IMR-90 (cell line): ENCODE results near the gene CENPK. TPM values are rescaled to one million over a fixed set of nuclear protein-coding genes. Genes with fewer than 3 reads are reported as not detected.

Experiments used
- ATAC-seq: fragments of 200-7000 bp; cut with Tn5 transposase; 2 replicates; pipeline ENCODE4 v1.9.1; 2020; ENCODE audit warnings: low read depth, mild to moderate bottlenecking, moderate library complexity
- BruUV-seq: library from RNA; stranded (reverse); fragments of 400-500 nt; replicated peaks from 2 replicates; lab custom pipeline; 2021; lab: Mats Ljungman, UMichigan
- CTCF ChIA-PET: fragments of 300-600 bp; formaldehyde crosslinking; extraction: SDS; loops from one replicate; lab custom pipeline; 2021; ENCODE audit warnings: antibody characterized with exemption; lab: Yijun Ruan, JAX
- POLR2A ChIA-PET: fragments of 300-600 bp; sonication (Branson Sonifier 250); formaldehyde crosslinking; loops from one replicate; lab custom pipeline; 2022; ENCODE audit warnings: antibody characterized with exemption; ENCODE audit not compliant: unreplicated experiment; lab: Charles Lee
- DNase-seq: peaks from one replicate; pipeline ENCODE4 v3.0.0; 2013
- H2AFZ ChIP-seq: replicated peaks from 2 replicates; pipeline ENCODE3; 2013; ENCODE audit warnings: low read length, mild to moderate bottlenecking; ENCODE audit not compliant: poor library complexity
- H2AK5ac ChIP-seq: 2 replicates; pipeline ENCODE4 v1.6.1; 2013; ENCODE audit warnings: low read depth, low read length, inconsistent platforms
- H2AK9ac ChIP-seq: replicated peaks from 2 replicates; pipeline ENCODE3; 2013; ENCODE audit warnings: mild to moderate bottlenecking, low read depth, low read length, moderate library complexity; ENCODE audit not compliant: poor library complexity
- H2BK120ac ChIP-seq: 2 replicates; pipeline ENCODE4 v1.6.1; 2013; ENCODE audit warnings: low read depth, low read length, inconsistent platforms
- H2BK15ac ChIP-seq: 3 replicates; pipeline ENCODE4 v1.6.1; 2013; ENCODE audit warnings: low read depth, low read length, inconsistent platforms
- H2BK20ac ChIP-seq: 2 replicates; pipeline ENCODE4 v1.6.1; 2013; ENCODE audit warnings: low read depth, mild to moderate bottlenecking, inconsistent platforms, low read length, moderate library complexity
- H2BK5ac ChIP-seq: 2 replicates; pipeline ENCODE4 v1.6.1; 2013; ENCODE audit warnings: mild to moderate bottlenecking, low read depth, low read length, inconsistent platforms; ENCODE audit not compliant: poor library complexity, severe bottlenecking
- H3K14ac ChIP-seq: replicated peaks from 2 replicates; pipeline ENCODE4 v1.6.1; 2013; ENCODE audit warnings: low read depth, low read length, inconsistent platforms
- H3K18ac ChIP-seq: 2 replicates; pipeline ENCODE4 v1.6.1; 2013; ENCODE audit warnings: low read depth, low read length, control low read depth
- H3K23ac ChIP-seq: 2 replicates; pipeline ENCODE4 v1.6.1; 2013; ENCODE audit warnings: low read depth, low read length, inconsistent platforms
- H3K27ac ChIP-seq: 2 replicates; pipeline ENCODE4 v1.5.1; 2013; ENCODE audit warnings: mild to moderate bottlenecking, control low read depth, low read length; ENCODE audit not compliant: insufficient read depth
- H3K27me3 ChIP-seq: 2 replicates; pipeline ENCODE4 v1.6.1; 2013; ENCODE audit warnings: low read length; ENCODE audit not compliant: control insufficient read depth, insufficient read depth
- H3K36me3 ChIP-seq: 2 replicates; pipeline ENCODE4 v1.6.1; 2013; ENCODE audit warnings: low read length, mixed read lengths; ENCODE audit not compliant: control insufficient read depth, insufficient read depth
- H3K4ac ChIP-seq: 2 replicates; pipeline ENCODE4 v1.6.1; 2013; ENCODE audit warnings: low read depth, low read length, inconsistent platforms
- H3K4me1 ChIP-seq: 2 replicates; pipeline ENCODE4 v1.6.1; 2013; ENCODE audit warnings: low read length, mixed read lengths; ENCODE audit not compliant: control insufficient read depth, insufficient read depth
- H3K4me2 ChIP-seq: 2 replicates; pipeline ENCODE4 v1.6.1; 2013; ENCODE audit warnings: low read depth, mild to moderate bottlenecking, control low read depth, low read length, moderate library complexity
- H3K4me3 ChIP-seq: 2 replicates; pipeline ENCODE4 v1.5.1; 2013; ENCODE audit warnings: low read depth, mild to moderate bottlenecking, control low read depth, low read length, moderate library complexity; ENCODE audit not compliant: insufficient read depth
- H3K56ac ChIP-seq: 2 replicates; pipeline ENCODE4 v1.6.1; 2013; ENCODE audit warnings: low read length, inconsistent platforms; ENCODE audit not compliant: insufficient read depth; ENCODE audit errors: extremely low read depth
- H3K79me1 ChIP-seq, 2 experiments: 2 replicates each; pipeline ENCODE4 v1.6.1; 2013; ENCODE audit warnings: low read length in 2 of 2, inconsistent platforms in 1 of 2, low read depth in 1 of 2
- H3K9ac ChIP-seq: 2 replicates; pipeline ENCODE4 v1.6.1; 2013; ENCODE audit warnings: low read depth, low read length, control low read depth
- H3K9me1 ChIP-seq: 2 replicates; pipeline ENCODE4 v1.6.1; 2013; ENCODE audit warnings: low read length, inconsistent platforms; ENCODE audit not compliant: insufficient read depth
- H3K9me3 ChIP-seq: 2 replicates; pipeline ENCODE4 v1.6.1; 2013; ENCODE audit warnings: low read length; ENCODE audit not compliant: control insufficient read depth, insufficient read depth
- H4K20me1 ChIP-seq: 2 replicates; pipeline ENCODE4 v1.6.1; 2013; ENCODE audit warnings: low read length, inconsistent platforms; ENCODE audit not compliant: insufficient read depth
- H4K5ac ChIP-seq: 2 replicates; pipeline ENCODE4 v1.6.1; 2013; ENCODE audit warnings: mild to moderate bottlenecking, low read depth, low read length, control low read depth
- H4K8ac ChIP-seq, 2 experiments: 2 replicates each; pipeline ENCODE4 v1.6.1; 2013; ENCODE audit warnings: low read depth in 2 of 2, low read length in 2 of 2, control low read depth in 1 of 2, inconsistent platforms in 1 of 2
- H4K91ac ChIP-seq: 2 replicates; pipeline ENCODE4 v1.6.1; 2013; ENCODE audit warnings: low read depth, low read length, inconsistent platforms; ENCODE audit not compliant: insufficient read depth
- BHLHE40 ChIP-seq: fragments of 150-350 bp; IDR thresholded peaks from 2 replicates; pipeline ENCODE4 v1.6.1; 2016; ENCODE audit warnings: mild to moderate bottlenecking, low read depth, low read length
- CEBPB ChIP-seq: IDR thresholded peaks from 2 replicates; pipeline ENCODE4 v1.6.1; 2012; ENCODE audit warnings: low read depth, low read length, improper control_type of control experiment
- FOS ChIP-seq: fragments of 150-350 bp; IDR thresholded peaks from 2 replicates; pipeline ENCODE4 v1.6.1; 2016; ENCODE audit warnings: low read depth, low read length
- MAFK ChIP-seq: IDR thresholded peaks from 2 replicates; pipeline ENCODE4 v1.6.1; 2012; ENCODE audit warnings: low read depth, low read length, improper control_type of control experiment
- MAZ ChIP-seq: IDR thresholded peaks from 2 replicates; pipeline ENCODE4 v1.6.1; 2012; ENCODE audit warnings: low read depth, mild to moderate bottlenecking, low read length, improper control_type of control experiment, moderate library complexity, borderline replicate concordance
- MXI1 ChIP-seq: IDR thresholded peaks from 2 replicates; pipeline ENCODE4 v1.6.1; 2012; ENCODE audit warnings: low read depth, mild to moderate bottlenecking, low read length, moderate library complexity, borderline replicate concordance
- POLR2A ChIP-seq: IDR thresholded peaks from 2 replicates; pipeline ENCODE4 v1.6.1; 2012; ENCODE audit warnings: mild to moderate bottlenecking, low read depth, low read length
- RAD21 ChIP-seq: IDR thresholded peaks from 2 replicates; pipeline ENCODE4 v1.6.1; 2012; ENCODE audit warnings: low read length, improper control_type of control experiment
- RCOR1 ChIP-seq: IDR thresholded peaks from 2 replicates; pipeline ENCODE4 v1.6.1; 2012; ENCODE audit warnings: mild to moderate bottlenecking, low read length, improper control_type of control experiment; ENCODE audit not compliant: insufficient replicate concordance
- RFX5 ChIP-seq: IDR thresholded peaks from 2 replicates; pipeline ENCODE4 v1.8.0; 2012; ENCODE audit warnings: low read depth, mild to moderate bottlenecking, low read length, moderate library complexity
- SMC3 ChIP-seq: fragments of 150-350 bp; IDR thresholded peaks from 2 replicates; pipeline ENCODE4 v1.6.1; 2016; ENCODE audit warnings: low read depth, mild to moderate bottlenecking, antibody characterized with exemption, low read length, moderate library complexity
- WGBS, 2 experiments: methylation state at CpG; one replicate each; pipeline versions ENCODE4 v1.1.5 to v1.1.7; 2013; ENCODE audit warnings: missing lambda C conversion rate in 2 of 2; ENCODE audit not compliant: insufficient read length in 1 of 2; ENCODE audit errors: extremely low coverage in 2 of 2; 5-methylcytosine and 5-hydroxymethylcytosine counted together
- dilution Hi-C: fragments of 300-500 bp; cut with HindIII; formaldehyde crosslinking; loops from one replicate; pipeline ENCODE4 v1.14.3; 2018; ENCODE audit warnings: low sequenced_read_pairs; ENCODE audit not compliant: unreplicated experiment
- in situ Hi-C: fragments of 300-500 bp; cut with MboI; formaldehyde crosslinking; loops from 3 replicates; pipeline ENCODE4 v1.14.3; 2019; ENCODE audit warnings: low sequenced_read_pairs, inconsistent platforms, mixed read lengths
- intact Hi-C: fragments of 100-400 bp; cut with micrococcal nuclease; formaldehyde crosslinking; loops from 2 replicates; pipeline ENCODE4 v1.10.0; 2022
- polyA plus RNA-seq, 3 experiments: library from polyadenylated mRNA; depleted of rRNA; stranded (reverse); fragments of >200 nt; gene quantifications; 2 replicates each; pipeline ENCODE4 v1.2.3, GENCODE V29; 2012; ENCODE audit warnings: low replicate concordance in 1 of 3
- total RNA-seq: library from RNA; depleted of rRNA; stranded (reverse); fragments of >200 nt; gene quantifications from 2 replicates; pipeline ENCODE4 v1.2.3, GENCODE V29; 2012
- TF ChIP-seq, protein P1 (sequence below): fragments of 150-350 bp; IDR thresholded peaks from 2 replicates; pipeline ENCODE4 v1.6.1; 2017; ENCODE audit warnings: mild to moderate bottlenecking, antibody characterized with exemption, low read length, low read depth
- TF ChIP-seq, protein P2 (sequence below): conservative IDR thresholded peaks from 2 replicates; pipeline ENCODE4 v1.5.1; 2012; ENCODE audit warnings: mild to moderate bottlenecking, low read depth, low read length, improper control_type of control experiment
- TF ChIP-seq, protein P3 (sequence below): fragments of 150-350 bp; IDR thresholded peaks from 2 replicates; pipeline ENCODE4 v1.6.1; 2016; ENCODE audit warnings: low read depth, mild to moderate bottlenecking, low read length, moderate library complexity, borderline replicate concordance

CENPK gene
- total and polyA plus RNA-seq, 2 of the 4 experiments (the other 2 are of a cell fraction): 5.6 to 9.4 TPM

DNA sequence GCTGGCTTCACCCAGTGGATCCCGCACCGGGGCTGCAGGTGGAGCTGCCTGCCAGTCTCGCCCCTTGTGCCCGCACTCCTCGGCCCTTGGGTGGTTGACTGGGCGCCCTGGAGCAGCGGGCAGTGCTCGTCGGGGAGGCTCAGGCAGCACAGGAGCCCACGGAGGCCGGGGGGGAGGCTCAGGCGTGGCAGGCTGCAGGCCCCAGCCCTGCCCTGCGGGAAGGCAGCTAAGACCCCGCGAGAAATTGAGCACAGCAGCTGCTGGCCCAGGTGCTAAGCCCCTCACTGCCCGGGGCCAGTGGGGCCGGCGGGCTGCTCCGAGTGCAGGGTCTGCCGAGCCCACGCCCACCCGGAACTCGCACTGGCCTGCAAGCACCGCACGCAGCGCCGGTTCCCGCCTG is 77.6 kb downstream of the CENPK start:
- DNase-seq: no peak
- intact Hi-C loops: no loop called here
- Histone ChIP-seq H3K9me3 (no peaks in the 10 kb centered on the region), H2AK9ac (no peak overlapping the region), H2AK5ac (no peak overlapping the region), H4K8ac (no peak overlapping the region), H2AFZ (no peak overlapping the region), H3K18ac (no peak overlapping the region), H3K4me1 (peaks cover 2% of the 10 kb centered on the region; the same call in 1 of the 2 replicates), H2BK5ac (no peak overlapping the region), H3K4ac (no peak overlapping the region), H4K91ac (no peak overlapping the region), H3K9me1 (no peaks in the 10 kb centered on the region), H3K23ac (no peak overlapping the region), H3K27me3 (no peaks in the 10 kb centered on the region), H3K4me2 (no peak overlapping the region), H2BK20ac (no peak overlapping the region), H3K79me1 (peaks cover 0 to 4% of the 10 kb centered on the region in 2 experiments; a peak in 1 of 4 replicates), H3K56ac (no peak overlapping the region), H3K9ac (no peak overlapping the region), H3K14ac (no peak overlapping the region), H3K36me3 (no peaks in the 10 kb centered on the region), H4K5ac (no peak overlapping the region), H3K27ac (no peak overlapping the region), H3K4me3 (no peak overlapping the region), H4K20me1 (no peaks in the 10 kb centered on the region), H2BK120ac (no peak overlapping the region), H2BK15ac (no peak overlapping the region)
- TF ChIP-seq MAZ (no peak), RCOR1 (no peak), BHLHE40 (no peak), MXI1 (no peak), RAD21 (no peak), RFX5 (no peak), MAFK (no peak), SMC3 (no peak), FOS (no peak), POLR2A (no peak), CEBPB (no peak)
- TF ChIP-seq, protein P1, sequence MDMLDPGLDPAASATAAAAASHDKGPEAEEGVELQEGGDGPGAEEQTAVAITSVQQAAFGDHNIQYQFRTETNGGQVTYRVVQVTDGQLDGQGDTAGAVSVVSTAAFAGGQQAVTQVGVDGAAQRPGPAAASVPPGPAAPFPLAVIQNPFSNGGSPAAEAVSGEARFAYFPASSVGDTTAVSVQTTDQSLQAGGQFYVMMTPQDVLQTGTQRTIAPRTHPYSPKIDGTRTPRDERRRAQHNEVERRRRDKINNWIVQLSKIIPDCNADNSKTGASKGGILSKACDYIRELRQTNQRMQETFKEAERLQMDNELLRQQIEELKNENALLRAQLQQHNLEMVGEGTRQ: no peak
- TF ChIP-seq, protein P2, sequence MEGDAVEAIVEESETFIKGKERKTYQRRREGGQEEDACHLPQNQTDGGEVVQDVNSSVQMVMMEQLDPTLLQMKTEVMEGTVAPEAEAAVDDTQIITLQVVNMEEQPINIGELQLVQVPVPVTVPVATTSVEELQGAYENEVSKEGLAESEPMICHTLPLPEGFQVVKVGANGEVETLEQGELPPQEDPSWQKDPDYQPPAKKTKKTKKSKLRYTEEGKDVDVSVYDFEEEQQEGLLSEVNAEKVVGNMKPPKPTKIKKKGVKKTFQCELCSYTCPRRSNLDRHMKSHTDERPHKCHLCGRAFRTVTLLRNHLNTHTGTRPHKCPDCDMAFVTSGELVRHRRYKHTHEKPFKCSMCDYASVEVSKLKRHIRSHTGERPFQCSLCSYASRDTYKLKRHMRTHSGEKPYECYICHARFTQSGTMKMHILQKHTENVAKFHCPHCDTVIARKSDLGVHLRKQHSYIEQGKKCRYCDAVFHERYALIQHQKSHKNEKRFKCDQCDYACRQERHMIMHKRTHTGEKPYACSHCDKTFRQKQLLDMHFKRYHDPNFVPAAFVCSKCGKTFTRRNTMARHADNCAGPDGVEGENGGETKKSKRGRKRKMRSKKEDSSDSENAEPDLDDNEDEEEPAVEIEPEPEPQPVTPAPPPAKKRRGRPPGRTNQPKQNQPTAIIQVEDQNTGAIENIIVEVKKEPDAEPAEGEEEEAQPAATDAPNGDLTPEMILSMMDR: no peak
- TF ChIP-seq, protein P3, sequence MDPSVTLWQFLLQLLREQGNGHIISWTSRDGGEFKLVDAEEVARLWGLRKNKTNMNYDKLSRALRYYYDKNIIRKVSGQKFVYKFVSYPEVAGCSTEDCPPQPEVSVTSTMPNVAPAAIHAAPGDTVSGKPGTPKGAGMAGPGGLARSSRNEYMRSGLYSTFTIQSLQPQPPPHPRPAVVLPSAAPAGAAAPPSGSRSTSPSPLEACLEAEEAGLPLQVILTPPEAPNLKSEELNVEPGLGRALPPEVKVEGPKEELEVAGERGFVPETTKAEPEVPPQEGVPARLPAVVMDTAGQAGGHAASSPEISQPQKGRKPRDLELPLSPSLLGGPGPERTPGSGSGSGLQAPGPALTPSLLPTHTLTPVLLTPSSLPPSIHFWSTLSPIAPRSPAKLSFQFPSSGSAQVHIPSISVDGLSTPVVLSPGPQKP: no peak
- ATAC-seq: no peak
- no TSS peak for BruUV-seq
- in situ Hi-C loops: loop anchor here (10.0 kb wide), 3 partner anchors 381 to 851 kb away; no protein-coding TSS in a partner anchor
- 96% methylated on average over 4 of the region's 28 CpGs; no CpG with 5 or more reads in 1 of the 2 experiments for WGBS, 2 experiments
- POLR2A ChIA-PET: no interaction called here
- CTCF ChIA-PET: interaction anchor here (1.5 kb wide), 1 partner anchor 674 kb away, joined by 3 read pairs; no protein-coding TSS in a partner anchor
- dilution Hi-C loops: no loop called here
